Medulla oblongata (tissue), 1 donor: Measurements from ENCODE around the gene NR3C1.

Experiments used
- DNase-seq: peaks from one replicate; pipeline ENCODE4 v3.0.0-alpha.2; 2015; ENCODE audit errors: extremely low spot score

NR3C1 gene

GRCh38 chr5:143403593-143404415, at the start of gene NR3C1:
Gene NR3C1, minus strand, starts transcription at chr5:143403686. Its CDS starts 2,847 bp downstream, at chr5:143400839.
- peak; percentile 93 for DNase-seq

DNA sequence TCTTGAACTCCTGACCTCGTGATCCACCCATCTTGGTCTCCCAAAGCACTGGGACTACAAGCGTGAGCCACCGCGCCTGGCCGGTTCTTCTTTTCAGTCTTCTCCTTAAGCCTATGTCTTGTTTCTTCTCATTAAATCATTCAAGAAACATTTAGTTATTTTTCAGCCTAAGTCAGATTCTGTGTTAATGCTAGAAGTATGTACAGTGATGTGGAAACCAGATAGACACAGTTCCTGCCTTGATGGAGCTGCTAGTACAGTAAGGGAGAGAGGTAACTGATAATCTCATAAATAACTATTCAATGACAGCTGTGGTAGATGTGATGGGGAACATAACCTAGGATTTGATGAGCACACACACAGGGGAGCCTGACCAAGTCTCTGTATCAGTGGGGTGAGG, 46.3 kb upstream of the NR3C1 start:
- no peak for DNase-seq

- DNase-seq = no peak
Observed at GRCh38 chr5:143448518-143448917, 45.0 kb upstream of the NR3C1 start.

DNA sequence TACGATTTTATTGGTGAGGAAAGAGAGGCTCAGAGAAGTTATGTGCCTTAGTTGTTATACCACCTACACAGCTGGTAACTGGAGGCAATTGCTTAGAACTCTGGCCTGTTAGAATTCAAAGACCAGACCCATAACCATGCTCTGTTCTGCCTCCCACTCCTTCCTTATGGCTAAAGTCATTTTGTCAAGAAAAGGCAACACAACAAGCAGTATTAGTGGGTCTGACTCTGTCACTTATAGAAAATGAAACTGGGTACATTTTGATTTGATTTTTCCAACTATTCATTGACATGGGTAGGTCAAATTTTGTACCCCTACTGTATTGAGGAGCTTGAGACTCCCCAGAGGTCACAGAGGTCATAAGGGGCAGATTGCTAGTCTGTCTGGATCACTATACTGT, 44.5 kb upstream of the NR3C1 start:
- DNase-seq = no peak

GRCh38 chr5:143446535-143447226, 43.2 kb upstream of the NR3C1 start:
- no peak for DNase-seq

DNA sequence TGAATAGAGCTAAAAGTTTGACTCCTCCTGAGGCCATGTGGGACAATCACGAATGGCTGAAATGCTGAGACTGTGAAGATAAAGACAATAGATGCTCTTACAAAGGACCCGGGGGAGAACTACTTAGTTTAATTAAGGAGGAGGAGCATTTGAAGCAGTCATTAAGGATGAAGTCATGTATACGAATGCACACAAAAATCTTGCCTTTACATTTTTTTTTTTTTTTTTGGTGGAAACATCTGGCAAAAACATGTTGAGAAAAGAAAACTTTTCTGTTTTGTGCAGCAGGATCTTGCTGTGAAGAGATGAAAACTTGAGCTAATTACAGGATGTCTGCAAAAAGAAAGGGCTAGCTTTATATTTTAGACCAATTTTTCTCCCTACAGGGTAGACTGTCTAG, 42.3 kb upstream of the NR3C1 start:
- DNase-seq = no peak

DNA sequence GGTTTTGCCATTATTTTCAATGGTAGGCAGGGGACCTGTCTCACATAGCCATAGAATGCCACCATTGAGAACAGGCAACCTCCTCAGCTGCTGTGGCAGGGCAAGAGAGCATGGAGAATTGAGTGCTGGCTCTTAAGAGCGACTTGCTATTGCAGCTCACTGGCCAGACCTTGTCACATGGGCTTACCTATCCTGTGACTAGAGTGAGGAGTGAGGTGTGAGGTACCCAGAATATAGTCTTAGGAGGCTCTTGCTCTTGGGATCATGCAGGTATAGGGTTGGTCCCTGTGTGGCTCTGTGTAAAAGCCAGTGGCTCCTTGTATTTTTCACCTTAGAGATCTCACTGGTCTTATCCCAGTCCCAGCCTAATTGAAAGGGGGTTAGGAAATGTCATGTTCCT, 39.8 kb upstream of the NR3C1 start:
- DNase-seq = no peak

DNA sequence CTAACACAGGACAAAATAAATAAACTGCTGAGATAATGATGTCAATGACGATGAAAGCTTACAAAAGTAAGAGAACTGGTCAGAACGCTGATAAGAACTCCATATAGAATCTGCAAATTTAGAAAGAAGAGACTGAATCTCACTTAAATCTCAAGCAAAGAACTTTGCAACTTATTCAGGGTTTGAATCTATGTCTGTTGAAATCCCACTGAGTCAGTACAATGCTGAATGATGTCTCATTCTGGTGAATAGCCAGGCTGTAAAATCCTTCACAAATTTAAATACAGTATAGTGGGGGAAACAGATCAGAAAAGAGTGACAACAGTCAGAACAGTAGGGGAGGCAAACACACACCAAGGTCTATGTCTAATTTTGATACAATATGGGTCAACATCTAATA, 38.9 kb upstream of the NR3C1 start:
- DNase-seq = no peak

DNA sequence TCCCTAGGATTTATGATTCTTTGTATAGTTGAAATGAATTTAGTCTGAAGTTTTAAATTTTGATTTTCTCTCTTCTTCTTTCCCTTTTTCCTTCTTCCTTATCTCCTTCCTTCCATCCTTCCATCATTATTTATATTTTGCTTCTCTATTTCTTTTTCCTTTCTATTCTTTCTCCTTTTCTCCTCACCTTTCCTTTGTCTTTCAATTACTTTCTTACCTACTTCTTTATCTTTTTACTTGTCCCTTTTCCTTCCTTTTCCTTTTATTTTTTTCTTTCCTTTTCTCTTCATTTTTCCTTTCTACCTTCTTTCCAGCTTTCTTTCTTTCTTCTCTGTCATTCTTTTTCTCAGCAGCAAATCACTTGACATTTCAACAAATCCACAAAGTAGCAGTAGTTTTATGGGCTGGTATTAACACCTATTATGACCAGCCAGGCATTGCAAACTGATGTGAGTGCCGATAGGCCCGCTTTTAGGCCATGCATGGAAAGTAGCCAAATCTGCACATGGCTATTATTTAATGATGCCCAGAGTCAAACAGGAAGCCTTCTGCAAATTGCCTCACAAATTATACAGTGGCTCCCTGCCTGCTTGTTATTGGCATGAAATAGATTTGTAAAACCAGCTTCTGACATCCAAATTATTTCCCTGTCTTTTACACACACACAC, 37.1 kb upstream of the NR3C1 start:
- no peak for DNase-seq

- no peak for DNase-seq
Observed at GRCh38 chr5:143437666-143438273, 34.3 kb upstream of the NR3C1 start.

DNA sequence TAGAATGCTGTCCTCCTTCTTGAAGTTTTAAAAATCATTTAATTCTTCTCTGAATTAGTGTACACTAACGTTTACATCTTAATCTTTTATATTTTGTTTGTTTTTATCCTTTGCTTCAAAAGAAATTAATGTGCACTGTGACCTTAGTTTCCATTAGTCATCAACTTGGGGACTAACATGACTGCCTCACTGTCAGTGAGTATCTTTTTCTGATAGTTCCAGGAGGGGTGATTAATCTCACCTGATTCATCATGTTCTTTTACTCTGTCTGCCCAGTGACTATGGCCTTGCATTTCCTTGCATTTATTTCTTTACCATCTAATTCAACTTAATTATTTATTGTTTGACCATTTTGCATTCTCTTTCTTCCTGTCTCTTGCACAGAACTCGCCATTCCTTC, 33.4 kb upstream of the NR3C1 start:
- no peak for DNase-seq

GRCh38 chr5:143435210-143435657, 31.7 kb upstream of the NR3C1 start:
- DNase-seq = peak; percentile 90

DNA sequence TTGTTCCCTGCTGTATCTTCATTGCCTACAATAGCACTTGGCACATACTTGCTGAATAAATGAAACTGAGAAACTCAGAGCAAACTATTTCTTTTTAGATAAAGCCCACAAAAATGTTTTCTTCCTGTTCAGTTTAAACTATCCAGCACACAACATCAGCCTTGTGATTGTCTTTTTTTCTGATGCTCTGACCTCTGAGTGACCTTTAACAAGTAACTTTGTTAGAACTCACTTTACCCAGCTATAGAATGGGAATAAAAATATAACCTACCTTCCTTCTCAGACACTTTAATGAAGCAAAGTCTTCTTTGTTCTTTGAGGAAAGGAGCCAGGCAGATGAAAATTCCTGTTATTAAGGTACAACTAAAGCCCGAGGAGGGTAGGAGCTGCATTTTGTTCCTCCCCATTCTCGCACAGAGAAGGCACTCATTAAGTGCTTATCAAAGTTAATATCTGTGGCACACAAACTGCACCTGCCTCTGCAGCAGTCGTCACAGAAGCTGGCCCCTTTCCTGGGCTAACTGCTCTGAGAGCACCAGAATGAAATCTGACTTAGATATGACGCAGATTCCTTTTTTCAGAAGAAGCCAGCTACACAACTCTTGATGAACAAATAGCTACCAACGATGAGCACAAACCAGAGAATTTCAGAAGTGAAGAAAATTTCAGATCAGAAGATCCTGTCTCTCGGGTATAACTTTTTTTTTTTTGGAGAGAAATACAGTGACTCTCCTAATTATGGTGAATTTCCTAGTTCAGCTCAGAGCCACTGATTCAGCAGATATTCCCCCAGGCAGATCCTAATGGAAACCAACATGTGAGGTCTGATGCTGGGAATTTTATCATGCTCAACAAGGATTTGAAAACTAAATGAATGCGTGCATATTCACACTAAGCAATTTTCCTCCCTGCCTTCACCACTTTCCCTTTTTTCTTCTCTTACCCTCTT, 31.0 kb upstream of the NR3C1 start:
- DNase-seq = peak; percentile 23

- no peak for DNase-seq
Observed at GRCh38 chr5:143433670-143434069, 30.2 kb upstream of the NR3C1 start.

DNA sequence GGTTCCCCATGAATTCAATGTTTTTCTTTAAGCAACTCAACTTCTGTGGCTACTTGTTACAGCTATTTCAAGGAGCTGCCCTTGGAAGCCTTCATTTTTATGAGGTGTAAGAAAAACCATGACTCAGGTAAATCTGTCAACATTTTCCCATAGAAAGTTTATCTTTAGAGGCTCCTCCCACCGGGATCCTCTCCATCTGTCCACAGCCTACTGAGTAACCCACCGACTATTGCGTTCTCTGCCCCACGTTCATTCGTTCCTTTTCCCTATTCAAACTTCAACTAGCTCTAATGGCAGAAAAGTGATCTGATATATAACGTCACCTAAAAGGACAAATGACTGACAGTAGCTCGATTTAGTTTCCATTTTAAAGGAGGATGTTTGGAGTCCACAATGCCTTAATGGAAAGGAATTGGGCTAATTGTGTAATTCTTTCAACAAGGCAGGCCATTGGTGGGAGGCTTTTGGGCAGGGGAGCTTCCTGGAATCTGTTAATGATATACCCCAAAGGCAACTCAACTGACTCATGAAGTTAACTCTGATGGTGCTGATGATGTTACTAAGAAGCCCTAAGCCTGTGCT, 29.3 kb upstream of the NR3C1 start:
- DNase-seq = no peak

- DNase-seq = no peak
Observed at GRCh38 chr5:143431789-143432188, 28.3 kb upstream of the NR3C1 start.

DNA sequence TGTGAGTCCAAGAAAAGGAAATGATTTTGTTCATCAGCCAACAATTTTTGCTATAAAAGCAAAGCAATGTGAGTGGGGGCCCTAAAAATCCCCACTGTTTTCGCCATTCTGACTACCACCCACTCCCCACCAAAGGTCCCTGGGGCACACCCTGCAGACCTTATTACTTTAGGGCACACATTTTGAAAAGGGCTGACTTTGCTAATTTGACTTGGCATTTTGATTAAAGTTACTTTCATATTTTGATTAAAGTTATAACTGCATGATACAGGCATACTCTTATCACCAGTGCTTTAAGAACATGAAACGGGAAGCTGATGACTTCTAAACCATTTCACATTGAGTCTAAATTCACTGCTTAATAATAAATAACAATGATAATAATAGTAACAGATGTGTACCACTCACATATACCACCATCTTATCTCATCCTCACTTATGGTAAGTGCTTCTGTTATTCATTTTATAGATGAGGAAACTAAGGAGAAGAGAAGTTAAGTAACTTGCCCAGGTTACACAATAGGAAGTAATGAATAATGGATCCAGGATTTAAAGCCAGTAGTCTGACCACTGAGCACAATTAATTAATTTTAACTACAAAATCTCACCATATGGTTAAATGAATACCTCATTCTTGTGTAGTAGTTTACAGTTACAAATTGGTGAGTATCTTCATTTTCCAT, 25.4 kb upstream of the NR3C1 start:
- DNase-seq = no peak

DNA sequence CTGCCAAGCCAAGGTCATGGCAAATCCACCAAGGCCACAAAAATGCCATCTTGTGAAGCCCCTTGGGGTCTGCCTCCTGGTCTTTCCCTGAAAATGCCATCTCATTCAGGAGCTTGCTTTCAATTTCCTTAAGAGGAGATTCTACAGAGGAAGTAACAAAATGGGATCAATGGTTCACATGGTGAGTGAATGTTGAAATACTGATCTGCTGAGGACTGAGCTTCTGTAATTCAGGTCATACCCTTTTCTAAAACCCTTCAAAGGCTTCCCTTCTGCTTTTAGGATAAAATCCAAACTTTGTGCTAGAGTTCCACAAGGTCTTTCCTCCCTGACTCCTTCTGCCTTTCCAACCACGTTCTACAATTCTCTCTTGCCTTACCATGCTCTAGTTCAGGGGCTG, 24.7 kb upstream of the NR3C1 start:
- peak; percentile 63 for DNase-seq

GRCh38 chr5:143427122-143427735, 23.7 kb upstream of the NR3C1 start:
- no peak for DNase-seq
